ENCODE results near the gene ZNF639.
"Not testable (repeated sequence)": the region's sequence is repeated elsewhere in the genome, so short reads cannot be mapped to it uniquely, and the experiment has no call there.

The ZNF639 gene

DNA sequence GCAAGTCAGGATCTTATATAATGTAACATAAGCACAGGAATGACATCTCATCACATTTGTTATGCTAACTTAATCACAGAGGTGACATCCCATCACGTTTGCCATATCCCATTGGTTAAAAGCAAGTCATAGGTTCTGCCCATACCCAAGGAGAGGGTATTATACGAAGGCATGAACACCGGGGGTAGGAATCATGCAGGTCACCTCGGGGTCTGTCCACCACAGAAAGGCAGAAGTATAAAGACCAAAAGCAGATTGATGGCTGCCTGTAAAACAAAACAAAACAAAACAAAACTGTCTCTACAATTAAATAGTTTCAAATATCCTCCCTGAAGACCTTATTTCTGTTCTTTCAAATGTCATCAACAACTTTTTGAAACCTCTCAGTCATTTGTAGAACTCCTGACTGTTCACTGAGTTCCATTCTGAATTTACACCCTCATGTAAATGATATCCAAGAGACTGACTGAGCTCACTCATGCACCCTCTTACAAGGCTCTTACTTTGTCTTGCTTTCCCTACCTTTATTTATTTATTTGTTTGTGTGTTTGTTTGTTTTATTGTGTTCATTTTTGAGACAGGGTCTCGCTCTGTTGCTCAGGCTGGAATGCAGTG lies 22.7 kb upstream of the ZNF639 start:
- TF ChIP-seq, protein P1, sequence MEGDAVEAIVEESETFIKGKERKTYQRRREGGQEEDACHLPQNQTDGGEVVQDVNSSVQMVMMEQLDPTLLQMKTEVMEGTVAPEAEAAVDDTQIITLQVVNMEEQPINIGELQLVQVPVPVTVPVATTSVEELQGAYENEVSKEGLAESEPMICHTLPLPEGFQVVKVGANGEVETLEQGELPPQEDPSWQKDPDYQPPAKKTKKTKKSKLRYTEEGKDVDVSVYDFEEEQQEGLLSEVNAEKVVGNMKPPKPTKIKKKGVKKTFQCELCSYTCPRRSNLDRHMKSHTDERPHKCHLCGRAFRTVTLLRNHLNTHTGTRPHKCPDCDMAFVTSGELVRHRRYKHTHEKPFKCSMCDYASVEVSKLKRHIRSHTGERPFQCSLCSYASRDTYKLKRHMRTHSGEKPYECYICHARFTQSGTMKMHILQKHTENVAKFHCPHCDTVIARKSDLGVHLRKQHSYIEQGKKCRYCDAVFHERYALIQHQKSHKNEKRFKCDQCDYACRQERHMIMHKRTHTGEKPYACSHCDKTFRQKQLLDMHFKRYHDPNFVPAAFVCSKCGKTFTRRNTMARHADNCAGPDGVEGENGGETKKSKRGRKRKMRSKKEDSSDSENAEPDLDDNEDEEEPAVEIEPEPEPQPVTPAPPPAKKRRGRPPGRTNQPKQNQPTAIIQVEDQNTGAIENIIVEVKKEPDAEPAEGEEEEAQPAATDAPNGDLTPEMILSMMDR (IDR thresholded peaks at IDR 0.05; ENCODE audit: low read length, missing control alignments): no peak
- DNase-seq (ENCODE audit: low read depth): no peak
- H3K4me3 ChIP-seq (replicated peaks; ENCODE audit: low read depth, low read length): no peak overlapping the region

DNA sequence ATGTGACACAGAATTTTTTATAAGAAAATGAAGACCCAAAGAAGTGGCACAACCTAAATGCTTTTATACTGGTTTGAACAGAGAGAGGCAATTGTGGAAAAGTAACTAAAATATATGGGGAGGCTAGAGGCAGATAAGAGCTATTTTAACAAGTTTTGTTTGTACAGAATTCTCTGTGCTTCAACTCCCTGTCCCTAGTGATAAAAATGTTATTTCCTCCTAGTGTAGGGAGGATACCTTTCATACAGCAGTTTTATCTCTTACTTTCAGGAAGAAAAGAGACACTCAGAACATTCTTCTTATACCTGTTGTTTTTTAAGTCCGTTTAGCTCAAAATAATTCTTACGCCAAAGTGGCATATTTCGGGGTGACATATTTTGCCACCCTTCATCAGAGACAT lies 21.2 kb upstream of the ZNF639 start:
- TF ChIP-seq, protein P1 (IDR thresholded peaks at IDR 0.05; ENCODE audit: low read length, missing control alignments): no peak
- H3K4me3 ChIP-seq (replicated peaks; ENCODE audit: low read depth, low read length): no peak overlapping the region
- DNase-seq (ENCODE audit: low read depth): no peak

DNA sequence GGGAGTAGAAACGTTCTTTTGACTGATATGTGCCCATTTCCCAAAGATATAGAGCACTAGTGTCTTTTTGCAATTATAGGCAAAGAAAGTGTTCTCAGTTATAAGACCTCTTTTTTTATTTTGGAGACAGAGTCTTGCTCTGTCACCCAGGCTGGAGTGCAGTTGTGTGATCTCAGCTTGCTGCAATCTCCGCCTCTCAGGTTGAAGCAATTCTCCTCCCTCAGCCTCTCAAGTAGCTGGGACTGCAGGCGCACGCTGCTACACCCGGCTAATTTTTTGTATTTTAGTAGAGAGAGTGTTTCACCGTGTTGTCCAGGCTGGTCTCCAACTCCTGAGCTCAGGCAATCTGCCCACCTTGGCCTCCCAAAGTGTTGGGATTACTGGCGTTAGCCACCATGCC lies 20.7 kb upstream of the ZNF639 start:
- no peak for DNase-seq (ENCODE audit: low read depth)
- TF ChIP-seq, protein P1 (IDR thresholded peaks at IDR 0.05; ENCODE audit: low read length, missing control alignments): no peak
- H3K4me3 ChIP-seq (replicated peaks; ENCODE audit: low read depth, low read length): no peak overlapping the region

DNA sequence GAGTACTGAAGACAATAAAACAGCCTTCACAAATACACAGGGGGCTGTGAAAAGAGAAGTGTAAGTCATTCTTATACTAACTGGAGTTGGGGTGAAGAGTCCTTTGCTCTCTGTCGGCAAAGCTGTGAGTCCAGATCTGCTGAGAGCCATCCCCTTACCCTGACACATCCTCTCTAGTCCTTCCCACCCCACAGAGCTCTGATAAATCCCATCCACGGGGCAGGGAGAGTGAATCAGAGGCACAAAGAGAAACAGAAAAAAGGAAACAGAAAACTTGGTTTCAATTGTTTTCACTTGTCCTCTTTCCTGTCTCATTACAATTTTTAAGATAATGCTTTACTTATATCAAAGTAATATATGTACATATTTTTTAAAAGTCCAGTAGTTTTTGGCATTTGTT lies 18.2 kb upstream of the ZNF639 start:
- no peak for DNase-seq (ENCODE audit: low read depth)
- TF ChIP-seq, protein P1 (IDR thresholded peaks at IDR 0.05; ENCODE audit: low read length, missing control alignments): no peak
- no peak overlapping the region for H3K4me3 ChIP-seq (replicated peaks; ENCODE audit: low read depth, low read length)

DNA sequence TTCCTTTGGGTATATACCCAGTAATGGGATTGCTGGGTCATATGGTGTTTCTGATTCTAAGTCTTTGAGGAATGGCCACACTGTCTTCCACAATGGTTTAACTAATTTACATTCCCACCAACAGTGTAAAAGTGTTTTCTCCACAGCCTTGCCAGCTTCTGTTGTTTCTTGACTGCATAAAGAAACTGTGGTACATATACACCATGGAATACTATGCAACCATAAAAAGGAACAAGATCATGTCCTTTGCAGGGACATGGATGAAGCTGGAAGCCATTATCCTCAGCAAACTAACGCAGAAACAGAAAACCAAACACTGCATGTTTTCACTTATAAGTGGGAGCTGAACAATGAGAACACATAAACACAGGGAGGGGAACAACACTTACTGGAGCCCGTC lies 15.5 kb upstream of the ZNF639 start:
- H3K4me3 ChIP-seq (replicated peaks; ENCODE audit: low read depth, low read length): not testable (repeated sequence)

DNA sequence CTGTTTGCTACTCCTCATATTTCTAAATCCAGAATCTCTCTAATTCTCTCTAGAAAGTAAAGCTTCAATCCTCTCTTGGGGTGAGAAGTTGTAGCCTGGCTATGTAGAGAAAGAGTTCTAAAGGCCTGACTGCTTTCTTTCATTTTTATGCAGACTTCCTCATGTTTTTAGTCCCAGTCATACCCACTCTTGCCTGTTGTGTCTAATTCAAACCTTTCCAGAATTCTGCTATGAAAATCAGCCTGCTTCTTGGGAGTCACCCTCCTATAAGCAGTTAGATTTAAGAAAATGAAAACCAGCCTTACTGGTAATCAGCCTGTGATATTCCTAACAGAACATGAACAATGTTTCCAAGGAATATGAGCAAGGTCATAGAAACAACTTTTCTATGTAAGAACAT lies 14.8 kb upstream of the ZNF639 start:
- TF ChIP-seq, protein P1 (IDR thresholded peaks at IDR 0.05; ENCODE audit: low read length, missing control alignments): no peak
- DNase-seq (ENCODE audit: low read depth): no peak

More for the DNA sequence above, 15.5 kb upstream of the ZNF639 start:
- not testable (repeated sequence) for DNase-seq (ENCODE audit: low read depth)

DNA sequence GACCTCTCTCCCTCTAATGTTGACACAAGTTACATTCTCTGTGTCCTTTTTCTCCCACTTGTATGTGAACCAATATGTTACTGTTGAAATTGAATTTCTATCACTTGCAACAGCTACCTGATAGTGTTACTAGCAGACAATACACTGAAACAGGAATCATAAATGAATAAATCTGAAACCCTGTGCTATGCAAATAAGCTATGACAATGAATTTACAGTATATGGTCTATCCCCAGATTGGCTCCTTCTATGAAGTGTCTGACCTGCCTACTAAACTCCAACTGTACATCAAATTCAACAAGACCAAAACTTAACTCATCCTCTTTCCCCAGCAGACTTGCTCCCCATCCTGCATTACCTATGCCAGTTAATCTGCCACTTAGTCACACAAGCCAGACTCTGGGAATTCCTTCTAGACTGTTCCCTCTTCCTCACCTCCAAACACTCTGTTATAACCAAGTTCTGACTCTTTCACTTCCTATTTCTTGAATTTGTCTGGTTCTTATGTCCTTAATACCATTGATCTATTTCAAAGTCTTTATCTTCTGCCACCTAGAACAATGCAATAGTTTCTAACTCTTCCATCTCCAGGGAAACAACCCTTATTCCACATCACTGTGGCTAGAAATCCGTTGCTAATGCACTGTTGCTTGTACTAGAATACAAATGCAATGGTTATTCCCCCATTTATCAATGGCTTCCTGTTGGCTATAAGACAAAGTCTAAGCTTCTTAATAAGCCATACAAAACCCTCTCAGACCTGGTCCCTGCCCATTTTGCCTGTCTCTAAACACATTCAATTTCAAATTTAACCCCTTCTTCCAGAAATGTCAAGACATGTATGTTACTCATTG lies 13.4 kb upstream of the ZNF639 start:
- H3K4me3 ChIP-seq (replicated peaks; ENCODE audit: low read depth, low read length): no peak overlapping the region
- TF ChIP-seq, protein P1 (IDR thresholded peaks at IDR 0.05; ENCODE audit: low read length, missing control alignments): no peak
- no peak for DNase-seq (ENCODE audit: low read depth)

More for the DNA sequence above, 14.8 kb upstream of the ZNF639 start:
- no peak overlapping the region for H3K4me3 ChIP-seq (replicated peaks; ENCODE audit: low read depth, low read length)
